ENCODE results near the gene TMEM161A.

DNA sequence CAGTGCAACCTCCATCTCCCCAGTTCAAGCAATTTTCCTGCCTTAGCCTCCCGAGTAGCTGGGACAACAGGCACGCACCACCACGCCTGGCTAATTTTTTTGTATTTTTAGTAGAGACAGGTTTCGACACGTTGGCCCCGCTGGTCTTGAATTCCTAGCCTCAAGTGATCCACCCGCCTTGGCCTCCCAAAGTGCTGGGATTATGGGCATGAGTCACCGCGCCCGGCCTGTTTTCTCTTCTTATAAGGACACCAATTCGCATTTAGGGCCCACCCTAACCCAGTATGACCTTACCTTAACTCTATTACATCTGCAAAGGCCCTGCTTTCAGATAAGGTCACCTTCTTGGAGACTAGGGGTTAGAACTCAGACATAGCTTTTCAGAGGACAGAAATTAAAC is 35.1 kb downstream of the TMEM161A start:
- TF ChIP-seq, protein P1, sequence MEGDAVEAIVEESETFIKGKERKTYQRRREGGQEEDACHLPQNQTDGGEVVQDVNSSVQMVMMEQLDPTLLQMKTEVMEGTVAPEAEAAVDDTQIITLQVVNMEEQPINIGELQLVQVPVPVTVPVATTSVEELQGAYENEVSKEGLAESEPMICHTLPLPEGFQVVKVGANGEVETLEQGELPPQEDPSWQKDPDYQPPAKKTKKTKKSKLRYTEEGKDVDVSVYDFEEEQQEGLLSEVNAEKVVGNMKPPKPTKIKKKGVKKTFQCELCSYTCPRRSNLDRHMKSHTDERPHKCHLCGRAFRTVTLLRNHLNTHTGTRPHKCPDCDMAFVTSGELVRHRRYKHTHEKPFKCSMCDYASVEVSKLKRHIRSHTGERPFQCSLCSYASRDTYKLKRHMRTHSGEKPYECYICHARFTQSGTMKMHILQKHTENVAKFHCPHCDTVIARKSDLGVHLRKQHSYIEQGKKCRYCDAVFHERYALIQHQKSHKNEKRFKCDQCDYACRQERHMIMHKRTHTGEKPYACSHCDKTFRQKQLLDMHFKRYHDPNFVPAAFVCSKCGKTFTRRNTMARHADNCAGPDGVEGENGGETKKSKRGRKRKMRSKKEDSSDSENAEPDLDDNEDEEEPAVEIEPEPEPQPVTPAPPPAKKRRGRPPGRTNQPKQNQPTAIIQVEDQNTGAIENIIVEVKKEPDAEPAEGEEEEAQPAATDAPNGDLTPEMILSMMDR (IDR thresholded peaks at IDR 0.05 in 8 of 11, conservative IDR thresholded peaks at IDR 0.05 in 3 of 11) = no peak
- no peak for TF ChIP-seq POLR2AphosphoS5 (IDR thresholded peaks at IDR 0.05)
